SK-MEL-5 (cell line): Measurements from ENCODE around the gene PIGB. TPM values are rescaled to one million over a fixed set of nuclear protein-coding genes. Genes with fewer than 3 reads are reported as not detected.

Source experiments
- total RNA-seq: library from RNA; depleted of rRNA; stranded (reverse); fragments of >200 nt; shearing (Covaris generic); gene quantifications from 2 replicates; pipeline ENCODE4 v1.2.3, GENCODE V29; 2014; rRNA removed

The PIGB gene
- total RNA-seq, 1 experiment from 2014 or later = 24.6 TPM

Other genes with a start within 250 kb of the PIGB start
- gene RSL24D1, start 122.3 kb upstream of the PIGB start, total RNA-seq = 214 and 237 TPM in 2 replicates
- gene RAB27A, start 29.4 kb upstream of the PIGB start, total RNA-seq = 96.4 and 97.7 TPM in 2 replicates
- gene PIGBOS1, start 99 bp upstream of the PIGB start, total RNA-seq = 17.7 and 27.7 TPM in 2 replicates
- gene CCPG1, start 89.1 kb downstream of the PIGB start, total RNA-seq = 61.7 and 69.8 TPM in 2 replicates
- 3.9 and 4.1 TPM in 2 replicates for gene PIERCE2, start 89.3 kb downstream of the PIGB start, total RNA-seq
- gene DNAAF4, start 189.0 kb downstream of the PIGB start, total RNA-seq = 0.37 and 1.6 TPM in 2 replicates